ACHN (cell line): Measurements from ENCODE around the gene FAM221A.
"Not testable (repeated sequence)": the region's sequence is repeated elsewhere in the genome, so short reads cannot be mapped to it uniquely, and the experiment has no call there.

ENCODE experiments used
- DNase-seq: peaks from one replicate; pipeline ENCODE4 v3.0.0-alpha.2; 2015
- in situ Hi-C: cut with HindIII; loops from 2 replicates; pipeline ENCODE4 v1.10.0; 2017; ENCODE audit warnings: low sequenced_read_pairs, low pct_ligation_motif_present, low pct_unique_long_range_greater_than_20kb

The FAM221A gene, protein sequence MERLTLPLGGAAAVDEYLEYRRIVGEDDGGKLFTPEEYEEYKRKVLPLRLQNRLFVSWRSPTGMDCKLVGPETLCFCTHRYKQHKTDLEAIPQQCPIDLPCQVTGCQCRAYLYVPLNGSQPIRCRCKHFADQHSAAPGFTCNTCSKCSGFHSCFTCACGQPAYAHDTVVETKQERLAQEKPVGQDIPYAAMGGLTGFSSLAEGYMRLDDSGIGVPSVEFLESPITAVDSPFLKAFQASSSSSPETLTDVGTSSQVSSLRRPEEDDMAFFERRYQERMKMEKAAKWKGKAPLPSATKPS

GRCh38 chr7:23679898-23680413 lies at the start of gene FAM221A:
Gene FAM221A, plus strand, starts transcription at chr7:23680199. Its CDS starts 20 bp downstream, at chr7:23680219.
- DNase-seq = peak; percentile 93
- in situ Hi-C loops = no loop called here

DNA sequence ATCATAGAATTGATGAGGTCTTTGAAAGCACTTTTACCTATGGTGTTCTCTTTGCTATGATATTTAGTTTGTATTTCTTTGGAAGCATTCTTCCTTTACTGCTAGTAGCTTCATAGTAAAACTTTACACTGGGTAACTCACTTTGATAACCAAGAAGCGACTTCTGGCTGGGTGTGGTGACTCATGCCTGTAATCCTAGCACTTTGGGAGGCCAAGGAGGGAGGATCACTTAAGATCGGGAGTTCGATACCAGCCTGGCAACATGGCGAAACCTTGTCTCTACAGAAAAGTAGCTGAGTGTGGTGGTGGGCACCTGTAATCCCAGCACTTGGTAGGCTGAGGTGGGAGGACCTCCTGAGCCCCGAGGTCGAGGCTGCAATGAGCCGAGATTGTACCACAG lies 46.6 kb upstream of the FAM221A start:
- in situ Hi-C loops = no loop called here
- DNase-seq = no peak

DNA sequence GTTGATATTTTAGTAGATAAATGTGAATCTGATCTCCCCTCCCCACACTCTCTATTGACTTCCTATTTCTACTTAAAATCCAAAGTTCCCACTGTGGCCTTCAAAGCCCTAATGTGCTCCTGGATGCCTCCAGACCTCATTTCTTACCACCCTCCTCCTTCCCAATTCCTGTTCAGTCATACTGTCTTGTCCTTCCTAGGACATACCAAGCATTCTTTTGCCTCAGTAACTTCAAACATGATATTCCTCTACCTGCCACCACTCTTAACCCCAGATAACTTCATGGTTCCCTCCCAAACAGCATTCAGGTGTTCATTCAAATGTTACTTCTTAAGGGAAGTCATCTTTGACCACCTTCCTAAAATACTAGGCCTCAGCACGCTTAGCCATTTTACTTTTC lies 34.2 kb upstream of the FAM221A start:
- no peak for DNase-seq
- in situ Hi-C loops = no loop called here

DNA sequence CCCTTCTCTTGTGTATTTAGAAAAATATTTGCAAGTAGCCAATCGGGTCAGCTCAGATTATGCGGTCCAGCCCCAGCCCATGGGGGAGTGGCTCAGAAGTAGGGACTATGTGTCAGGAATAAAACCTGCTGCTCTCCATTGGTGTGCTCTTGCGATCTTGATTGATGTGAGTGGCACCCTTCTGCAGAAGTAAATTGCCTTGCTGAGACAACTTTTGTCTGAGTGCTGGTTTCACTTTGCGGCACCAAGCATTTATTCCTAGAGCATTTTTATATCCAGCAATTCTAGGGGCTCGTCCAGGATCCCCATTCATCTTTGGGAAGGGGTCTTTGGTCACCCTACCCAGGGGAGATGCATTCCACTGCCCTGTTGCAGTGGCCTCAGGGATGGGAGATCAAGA lies 26.1 kb upstream of the FAM221A start:
- no peak for DNase-seq
- in situ Hi-C loops = no loop called here

- DNase-seq = peak; percentile 76
- in situ Hi-C loops = no loop called here
Observed at GRCh38 chr7:23654508-23654907, 25.5 kb upstream of the FAM221A start.

DNA sequence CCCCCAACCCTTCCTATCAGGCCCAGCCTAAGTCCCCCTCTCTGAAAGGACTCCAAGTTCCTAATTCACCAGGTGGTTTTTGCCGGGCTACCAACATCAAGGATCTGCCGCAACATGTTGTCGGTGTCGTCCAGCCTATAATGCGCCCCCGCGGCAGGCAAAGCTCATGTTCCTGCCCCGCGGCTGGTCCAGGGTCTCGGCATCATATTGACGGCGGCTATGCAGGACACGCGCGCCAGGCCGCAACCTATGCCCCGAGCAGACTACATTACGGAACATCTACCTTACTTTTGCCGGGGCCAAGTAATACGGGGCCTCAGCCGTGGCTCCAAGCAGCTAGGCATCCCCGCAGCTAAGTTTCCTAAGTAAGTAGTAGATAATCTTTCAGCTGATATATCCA lies 24.6 kb upstream of the FAM221A start:
- no peak for DNase-seq
- in situ Hi-C loops = no loop called here

GRCh38 chr7:23658831-23659427 lies 21.1 kb upstream of the FAM221A start:
- in situ Hi-C loops = no loop called here
- no peak for DNase-seq

DNA sequence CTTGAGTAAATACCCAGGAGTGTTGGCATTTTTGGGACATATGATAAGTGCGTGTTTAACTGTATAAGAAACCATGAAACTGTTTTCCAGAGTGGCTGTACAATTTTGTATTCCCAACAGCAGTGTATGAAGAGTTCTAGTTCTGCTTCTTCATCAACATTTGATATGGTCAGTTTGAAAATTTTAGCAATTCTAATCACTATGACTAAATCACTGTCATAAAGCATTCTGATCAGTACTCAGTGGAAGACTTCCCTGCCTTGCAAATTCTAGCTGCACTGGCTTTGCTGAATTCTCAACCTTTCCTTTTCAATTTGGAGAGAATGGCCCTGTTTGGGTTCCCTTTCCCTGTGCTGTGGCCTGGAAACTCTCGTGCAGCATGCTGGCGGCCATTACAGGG lies 18.6 kb upstream of the FAM221A start:
- DNase-seq = no peak
- in situ Hi-C loops = no loop called here

GRCh38 chr7:23662124-23662983 lies 17.6 kb upstream of the FAM221A start:
- peak; percentile 34 for DNase-seq
- in situ Hi-C loops = no loop called here

DNA sequence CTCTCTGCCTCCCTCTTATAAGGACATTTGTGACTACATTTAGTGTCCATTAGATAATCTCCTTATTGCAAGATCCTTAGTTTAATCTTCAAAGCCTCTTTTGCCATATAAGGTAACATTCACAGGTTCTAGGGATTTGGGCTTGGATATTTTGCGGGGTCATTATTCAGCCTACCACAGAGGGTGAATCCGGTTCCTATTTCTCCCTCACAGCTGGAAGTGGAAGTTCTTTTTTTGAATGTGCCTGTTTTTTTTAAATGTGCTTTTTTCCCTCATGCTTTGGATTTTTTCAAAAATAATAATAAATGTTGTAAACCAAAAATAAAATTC lies 17.1 kb upstream of the FAM221A start:
- in situ Hi-C loops = no loop called here
- DNase-seq = no peak

DNA sequence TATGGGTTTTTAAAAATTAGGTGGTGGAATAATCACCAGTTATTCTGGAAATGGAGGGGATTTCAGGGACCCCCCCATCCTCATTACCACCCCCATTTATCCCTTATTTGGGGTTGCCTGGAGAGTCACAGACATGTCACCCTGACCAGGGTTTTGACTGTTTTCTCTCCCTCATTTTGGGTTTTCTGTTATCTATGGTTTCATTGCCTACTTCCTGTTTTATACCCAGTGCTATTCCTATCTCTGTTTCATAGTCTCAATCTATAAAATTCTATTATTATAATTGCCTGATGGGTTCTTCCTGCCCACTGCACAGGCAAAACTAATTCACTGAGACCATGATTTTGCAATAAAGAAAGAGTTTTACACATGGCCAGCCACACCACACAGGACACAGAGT lies 15.9 kb upstream of the FAM221A start:
- no peak for DNase-seq
- in situ Hi-C loops = no loop called here

GRCh38 chr7:23672033-23672432 lies 8.0 kb upstream of the FAM221A start:
- no peak for DNase-seq

DNA sequence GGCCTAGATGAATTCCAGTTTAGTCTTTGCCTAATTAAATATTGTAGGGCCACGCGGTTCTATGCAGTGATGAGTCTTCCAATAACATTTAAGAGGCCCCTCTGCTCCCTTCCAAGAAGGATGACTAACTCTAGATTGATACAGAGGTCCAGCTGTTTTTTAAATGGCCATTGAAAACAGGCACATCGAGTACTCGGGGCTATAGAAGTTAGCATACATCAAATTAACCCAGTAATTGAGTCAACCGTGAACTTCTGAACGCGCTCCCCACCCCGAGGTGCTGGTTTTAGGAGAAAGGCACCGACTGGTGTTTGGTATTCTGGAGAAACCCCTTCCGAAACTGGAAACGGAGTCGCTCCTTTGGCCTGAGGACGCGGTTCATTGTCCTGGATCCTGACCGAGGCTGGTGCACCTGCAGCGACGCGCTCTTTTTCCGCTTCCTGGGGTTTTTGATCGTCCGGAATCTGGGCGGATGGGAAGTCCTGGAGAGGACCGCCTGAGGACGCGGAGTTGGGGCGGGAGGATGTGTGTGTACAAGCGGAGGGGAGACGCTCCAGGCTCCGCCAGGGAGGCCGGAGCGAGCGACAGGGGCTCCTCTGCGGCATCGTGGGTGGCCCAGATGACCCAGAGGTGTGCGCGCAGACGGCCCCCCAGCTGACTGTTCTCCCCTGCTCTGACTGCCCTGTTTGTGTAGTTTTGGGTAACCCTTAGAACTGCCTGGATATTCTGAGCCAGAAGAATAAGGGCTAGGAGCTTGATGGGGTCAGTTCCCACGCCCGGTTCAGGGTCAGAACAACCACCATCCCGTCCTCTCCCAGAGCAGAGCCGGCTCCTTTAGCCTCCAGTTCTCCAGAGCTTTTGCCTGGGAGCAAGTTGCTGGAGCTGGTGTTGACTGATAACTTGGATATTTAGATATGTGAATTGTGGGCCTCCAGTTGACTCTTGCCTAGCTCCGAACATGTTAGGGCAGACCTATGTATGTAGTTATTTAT lies 711 bp downstream of the FAM221A start:
- DNase-seq = peak; percentile 90
- in situ Hi-C loops = no loop called here

More at GRCh38 chr7:23672033-23672432, 8.0 kb upstream of the FAM221A start:
- in situ Hi-C loops = no loop called here

DNA sequence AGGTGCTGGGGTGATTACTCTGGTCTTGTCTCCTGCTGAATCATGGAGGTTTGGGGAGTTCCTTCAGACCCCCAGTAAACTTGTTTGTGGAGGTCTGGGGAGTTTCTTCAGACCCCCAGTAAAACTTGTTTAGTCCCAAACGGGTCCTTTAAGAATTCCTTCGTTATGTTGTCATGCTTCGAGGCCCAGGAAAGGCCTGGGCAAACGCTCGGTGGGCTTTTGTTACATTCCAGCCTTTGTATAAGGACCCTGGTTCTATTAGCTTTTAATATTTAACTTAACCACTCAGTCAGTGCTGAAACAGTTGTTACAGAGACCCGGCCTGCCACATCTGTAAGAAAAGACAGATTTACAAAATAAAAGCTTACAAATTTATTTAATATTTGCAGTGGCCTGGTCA lies 4.0 kb downstream of the FAM221A start:
- DNase-seq, in situ Hi-C loops: not testable (repeated sequence)

- DNase-seq = no peak
- in situ Hi-C loops = no loop called here
Observed at GRCh38 chr7:23685731-23686130, 5.7 kb downstream of the FAM221A start.

DNA sequence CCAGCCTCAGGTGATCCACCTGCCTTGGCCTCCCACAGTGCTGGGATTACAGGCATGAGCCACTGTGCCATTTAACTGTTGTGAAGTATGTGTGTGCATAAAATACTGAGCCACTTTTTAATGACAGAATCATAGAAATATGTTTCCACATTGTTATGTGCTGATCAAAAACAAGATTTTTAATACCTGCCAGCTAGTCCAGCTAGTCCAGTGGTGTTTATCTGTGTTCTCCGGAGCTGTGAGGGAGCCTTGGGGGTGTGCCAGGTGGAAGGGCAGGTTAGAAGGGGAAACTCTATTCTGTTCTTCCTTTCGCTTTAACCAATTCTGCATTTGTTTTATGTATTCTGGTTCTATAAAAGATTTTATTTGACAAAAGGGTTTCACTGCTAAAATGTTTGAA lies 7.0 kb downstream of the FAM221A start:
- DNase-seq = no peak
- in situ Hi-C loops = no loop called here

DNA sequence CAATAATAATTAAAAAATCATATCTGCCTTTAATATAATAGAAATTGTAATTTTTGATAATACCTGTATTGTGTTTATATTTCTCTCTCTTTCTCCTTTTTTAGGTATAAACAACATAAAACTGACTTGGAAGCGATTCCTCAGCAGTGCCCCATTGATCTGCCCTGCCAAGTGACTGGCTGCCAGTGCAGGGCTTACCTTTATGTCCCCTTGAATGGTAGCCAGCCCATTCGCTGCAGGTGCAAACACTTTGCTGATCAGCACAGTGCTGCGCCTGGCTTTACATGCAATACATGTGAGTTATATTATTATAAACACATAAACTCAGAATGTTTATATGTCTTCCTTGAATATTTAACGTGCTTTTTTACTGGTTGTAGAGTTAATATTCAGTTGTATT lies 9.2 kb downstream of the FAM221A start:
- in situ Hi-C loops = no loop called here
- DNase-seq = no peak

GRCh38 chr7:23691320-23691719 lies 11.3 kb downstream of the FAM221A start:
- DNase-seq = no peak
- in situ Hi-C loops = no loop called here
